ENCODE measurements around the gene RNF43.

RNF43 gene

GRCh38 chr17:58370716-58371115 lies 46.6 kb downstream of the RNF43 start:
- no peak for TF ChIP-seq CTCF (IDR thresholded peaks at IDR 0.05; ENCODE audit: insufficient read depth, missing control alignments)
- no peak for FAIRE-seq

GRCh38 chr17:58370309-58370708 lies 47.0 kb downstream of the RNF43 start:
- TF ChIP-seq CTCF (IDR thresholded peaks at IDR 0.05; ENCODE audit: insufficient read depth, missing control alignments), result no peak

More at GRCh38 chr17:58370716-58371115, 46.6 kb downstream of the RNF43 start:
- no peak for DNase-seq (ENCODE audit: insufficient read length, low spot score)

GRCh38 chr17:58369214-58370031 lies 47.9 kb downstream of the RNF43 start:
- no peak for DNase-seq (ENCODE audit: insufficient read length, low spot score)
- FAIRE-seq, result no peak

More at GRCh38 chr17:58370309-58370708, 47.0 kb downstream of the RNF43 start:
- FAIRE-seq, result no peak
- DNase-seq (ENCODE audit: insufficient read length, low spot score), result no peak

GRCh38 chr17:58368860-58369213 lies 48.5 kb downstream of the RNF43 start:
- no peak for DNase-seq (ENCODE audit: insufficient read length, low spot score)
- FAIRE-seq, result no peak
- TF ChIP-seq CTCF (IDR thresholded peaks at IDR 0.05; ENCODE audit: insufficient read depth, missing control alignments), result no peak

More at GRCh38 chr17:58369214-58370031, 47.9 kb downstream of the RNF43 start:
- no peak for TF ChIP-seq CTCF (IDR thresholded peaks at IDR 0.05; ENCODE audit: insufficient read depth, missing control alignments)
